Measurements from ENCODE around the gene PIEZO2.

PIEZO2 gene

DNA sequence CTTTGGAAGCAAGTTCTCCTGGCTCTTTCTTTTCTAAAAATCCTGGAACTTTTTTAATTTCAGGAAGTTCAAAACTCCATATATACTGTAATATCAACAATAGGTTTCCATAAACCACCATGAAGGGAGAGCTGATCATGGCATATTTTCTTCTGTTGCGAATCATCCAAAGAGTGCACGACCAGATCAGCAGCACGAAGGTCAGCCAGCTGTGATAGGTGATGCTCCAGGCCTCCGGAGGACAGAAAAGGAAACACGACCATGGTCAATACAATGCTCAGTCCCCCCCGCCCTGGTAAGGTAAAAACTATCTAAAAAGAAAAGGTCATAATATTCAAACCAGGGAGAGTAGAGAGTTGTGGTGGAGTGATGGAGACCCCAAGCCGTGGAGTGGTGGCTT, 354.6 kb downstream of the PIEZO2 start:
- no peak overlapping the region for H3K4me3 ChIP-seq (ENCODE audit: low read length)
- TF ChIP-seq ZNF274 (IDR thresholded peaks at IDR 0.05; ENCODE audit: low read depth, low read length) = no peak

DNA sequence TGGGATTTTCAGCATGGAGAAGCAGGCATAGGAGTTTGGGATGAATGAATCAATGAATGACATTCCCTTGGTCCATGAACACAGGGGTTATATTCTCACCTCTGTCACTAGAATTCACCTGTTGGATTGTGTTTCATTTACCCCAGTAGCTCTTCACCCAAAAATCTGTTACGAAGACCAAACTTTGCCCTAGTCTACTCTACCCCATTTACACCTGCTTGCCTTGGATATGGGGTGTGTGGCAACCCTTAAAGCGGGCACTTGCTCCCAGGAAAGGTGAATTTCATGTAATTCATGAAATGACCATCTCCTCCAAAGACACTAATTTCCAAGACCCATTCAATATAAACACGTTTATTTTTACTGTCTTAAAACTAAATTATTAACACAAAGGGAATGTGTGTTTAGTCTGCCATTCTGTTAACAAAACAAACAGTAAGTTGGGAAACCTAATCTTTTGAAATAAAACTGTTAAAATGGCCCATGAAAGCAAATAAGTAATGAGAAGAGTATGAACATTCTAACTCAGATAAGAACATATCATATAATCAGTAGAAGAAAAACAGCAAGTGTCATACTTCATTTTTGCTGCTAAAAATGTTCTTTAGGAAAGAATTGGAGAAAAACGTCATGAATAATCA, 355.5 kb downstream of the PIEZO2 start:
- H3K4me3 ChIP-seq (ENCODE audit: low read length) = no peak overlapping the region
- TF ChIP-seq ZNF274 (IDR thresholded peaks at IDR 0.05; ENCODE audit: low read depth, low read length) = no peak

DNA sequence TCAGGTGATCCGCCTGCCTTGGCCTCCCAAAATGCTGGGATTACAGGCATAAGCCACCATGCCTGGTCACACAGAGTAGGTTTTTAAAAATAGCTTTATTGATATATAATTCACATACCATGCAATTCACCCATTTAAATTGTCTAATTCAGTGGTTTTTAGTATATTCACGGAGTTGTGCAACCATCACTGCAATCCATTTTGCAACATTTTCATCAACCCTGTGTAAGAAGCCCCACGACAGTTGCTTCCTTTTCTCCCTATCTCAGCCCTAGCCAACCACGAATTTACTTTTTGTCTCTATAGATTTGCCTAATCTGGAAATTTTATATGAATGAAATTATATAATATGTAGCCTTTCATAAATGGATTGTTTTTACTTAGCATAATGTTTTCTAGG, 357.2 kb downstream of the PIEZO2 start:
- H3K4me3 ChIP-seq (ENCODE audit: low read length) = no peak overlapping the region
- TF ChIP-seq ZNF274 (IDR thresholded peaks at IDR 0.05; ENCODE audit: low read depth, low read length) = no peak

DNA sequence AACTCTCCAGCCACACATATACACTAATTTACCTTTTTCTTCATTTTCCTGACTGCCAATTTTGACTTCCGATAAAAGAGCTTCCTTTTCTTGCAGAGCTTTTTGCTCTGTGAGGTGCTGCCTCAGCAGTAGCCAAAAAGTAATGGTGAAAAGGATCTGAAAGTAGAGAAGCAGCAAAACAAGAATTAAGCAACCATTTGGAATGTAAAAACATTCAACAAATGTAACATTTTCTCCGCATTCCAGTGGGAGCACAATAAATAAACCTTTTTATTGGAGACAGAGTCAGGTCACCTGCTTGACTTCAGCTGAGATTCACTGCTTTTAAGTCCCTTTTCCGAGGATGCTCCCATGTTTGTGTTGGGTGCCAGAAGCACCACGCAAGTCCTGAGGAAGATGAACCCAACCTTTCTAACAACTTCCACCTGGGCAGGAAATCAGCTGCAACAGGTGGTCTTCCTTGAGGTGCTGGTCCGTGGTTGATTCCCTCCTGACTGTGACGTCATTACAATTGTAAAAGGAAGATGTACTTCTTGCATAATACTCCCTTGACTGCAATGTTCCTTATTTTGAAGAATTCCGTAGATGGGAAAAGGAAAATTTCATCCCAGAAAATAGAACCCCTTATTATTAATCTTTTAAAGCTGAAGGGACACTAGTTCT, 358.1 kb downstream of the PIEZO2 start:
- TF ChIP-seq ZNF274 (IDR thresholded peaks at IDR 0.05; ENCODE audit: low read depth, low read length) = no peak
- no peak overlapping the region for H3K4me3 ChIP-seq (ENCODE audit: low read length)

DNA sequence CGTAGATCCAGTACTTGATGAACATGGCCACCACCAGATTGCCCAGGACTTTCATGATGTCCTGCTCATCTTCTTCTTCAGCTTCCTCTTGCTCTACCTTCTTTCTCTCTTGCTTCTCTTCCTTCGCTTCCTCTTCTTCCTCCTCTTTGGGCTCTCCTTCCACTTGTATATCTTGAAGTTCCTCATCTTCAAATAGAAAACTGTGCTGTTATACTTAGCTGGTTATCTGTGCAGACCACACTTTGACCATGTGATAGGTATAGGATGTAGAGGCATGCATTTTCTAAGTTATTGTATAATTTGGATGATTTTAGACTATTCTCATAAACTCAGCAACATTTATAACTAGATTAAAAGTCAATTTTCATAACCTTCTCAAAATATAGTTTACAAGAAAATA, 360.2 kb downstream of the PIEZO2 start:
- TF ChIP-seq ZNF274 (IDR thresholded peaks at IDR 0.05; ENCODE audit: low read depth, low read length) = no peak
- H3K4me3 ChIP-seq (ENCODE audit: low read length) = no peak overlapping the region

DNA sequence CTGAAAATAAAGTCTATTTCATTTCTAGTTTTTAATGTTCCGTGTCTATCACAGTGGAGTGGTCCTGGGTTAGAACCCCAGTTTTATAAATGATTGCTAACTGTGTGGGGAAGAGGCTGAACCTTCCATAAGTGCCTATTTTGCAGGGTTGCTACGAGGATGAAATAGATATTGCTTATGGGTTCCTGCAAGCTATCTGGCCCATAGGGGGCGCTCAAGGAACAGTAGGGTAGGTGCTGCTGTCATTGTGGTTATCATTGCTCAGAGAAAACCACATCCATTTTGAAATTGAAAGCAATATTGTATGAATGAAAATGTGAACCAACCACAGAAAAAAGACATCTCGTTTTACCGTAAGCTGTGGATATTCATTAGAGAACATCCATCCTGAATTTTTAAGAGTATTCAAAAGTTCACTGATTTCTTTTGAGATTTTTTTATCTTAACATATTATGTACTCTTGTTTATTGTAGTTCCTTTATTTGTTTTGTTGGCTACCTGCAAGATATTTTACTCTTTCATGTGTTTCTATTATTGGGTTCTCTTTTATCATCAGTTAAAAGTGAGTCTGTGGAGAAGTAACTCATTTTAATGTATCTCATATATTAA, 362.0 kb downstream of the PIEZO2 start:
- TF ChIP-seq ZNF274 (IDR thresholded peaks at IDR 0.05; ENCODE audit: low read depth, low read length) = no peak
- H3K4me3 ChIP-seq (ENCODE audit: low read length) = no peak overlapping the region

DNA sequence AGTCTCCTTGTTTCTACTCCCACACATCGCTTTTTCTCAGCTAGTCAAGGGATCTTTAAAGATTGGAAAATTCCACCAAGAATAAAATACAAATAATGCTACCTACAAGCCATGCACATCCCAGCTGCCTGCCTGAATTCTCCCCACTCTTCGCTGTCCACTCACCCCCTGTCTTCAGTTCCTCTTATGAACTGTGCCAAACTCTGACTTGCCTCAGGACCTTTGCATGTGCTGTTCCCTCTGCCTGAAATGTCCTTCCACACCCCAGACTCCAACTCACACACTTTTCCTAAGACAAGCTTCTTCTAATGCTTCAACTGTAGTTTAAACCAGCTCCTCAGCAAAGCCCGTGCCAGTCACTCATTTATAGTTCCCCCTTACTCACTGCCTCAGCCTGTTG, 363.6 kb downstream of the PIEZO2 start:
- no peak overlapping the region for H3K4me3 ChIP-seq (ENCODE audit: low read length)
- TF ChIP-seq ZNF274 (IDR thresholded peaks at IDR 0.05; ENCODE audit: low read depth, low read length) = no peak

DNA sequence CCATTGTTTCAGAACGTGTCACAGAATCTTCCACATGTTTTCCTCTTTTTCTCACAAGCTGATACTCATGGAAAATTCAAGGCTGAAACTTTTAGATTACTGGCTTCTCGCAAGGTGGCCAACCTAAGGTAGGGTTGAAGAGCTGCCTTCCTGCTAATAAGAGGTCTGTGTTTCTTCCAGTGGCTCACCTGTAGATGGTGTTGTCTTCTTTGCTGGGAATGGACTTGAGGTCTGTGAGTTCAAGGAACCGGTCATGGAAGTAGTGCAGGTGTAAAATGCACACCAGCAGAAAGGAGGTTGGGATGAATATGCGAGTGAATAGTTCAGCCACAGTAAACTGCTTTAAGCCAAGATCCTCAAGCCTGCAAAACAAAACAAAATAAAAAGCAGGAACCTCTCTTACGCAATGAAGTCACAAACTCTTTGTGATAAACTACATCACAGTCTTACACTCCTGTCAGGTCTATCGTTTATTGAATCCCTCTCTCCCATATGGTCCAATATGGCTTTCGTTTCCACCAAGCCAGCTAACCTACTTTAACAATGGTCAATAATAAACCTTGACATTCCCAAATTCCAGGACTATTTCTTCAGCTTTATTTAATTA, 364.7 kb downstream of the PIEZO2 start:
- TF ChIP-seq ZNF274 (IDR thresholded peaks at IDR 0.05; ENCODE audit: low read depth, low read length) = no peak
- no peak overlapping the region for H3K4me3 ChIP-seq (ENCODE audit: low read length)

DNA sequence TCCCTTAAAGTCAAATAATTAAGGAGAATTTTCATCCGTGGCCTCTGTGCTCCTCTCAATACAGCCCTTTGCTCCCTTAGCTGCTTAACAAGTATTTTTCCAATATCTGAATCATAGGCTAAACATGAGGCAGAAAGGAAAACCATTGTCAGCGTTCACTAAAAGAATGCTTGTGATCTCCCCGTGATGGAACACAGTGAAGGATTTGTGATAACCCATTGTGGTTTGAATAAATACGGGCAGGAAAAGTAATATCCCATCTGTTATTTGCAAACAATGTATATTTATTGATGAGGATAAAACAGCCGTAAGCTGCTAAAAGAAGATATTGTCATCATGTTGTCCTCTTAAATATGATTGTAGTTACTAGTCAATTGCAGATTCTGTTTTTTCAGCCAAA, 365.4 kb downstream of the PIEZO2 start:
- H3K4me3 ChIP-seq (ENCODE audit: low read length) = no peak overlapping the region
- TF ChIP-seq ZNF274 (IDR thresholded peaks at IDR 0.05; ENCODE audit: low read depth, low read length) = no peak

DNA sequence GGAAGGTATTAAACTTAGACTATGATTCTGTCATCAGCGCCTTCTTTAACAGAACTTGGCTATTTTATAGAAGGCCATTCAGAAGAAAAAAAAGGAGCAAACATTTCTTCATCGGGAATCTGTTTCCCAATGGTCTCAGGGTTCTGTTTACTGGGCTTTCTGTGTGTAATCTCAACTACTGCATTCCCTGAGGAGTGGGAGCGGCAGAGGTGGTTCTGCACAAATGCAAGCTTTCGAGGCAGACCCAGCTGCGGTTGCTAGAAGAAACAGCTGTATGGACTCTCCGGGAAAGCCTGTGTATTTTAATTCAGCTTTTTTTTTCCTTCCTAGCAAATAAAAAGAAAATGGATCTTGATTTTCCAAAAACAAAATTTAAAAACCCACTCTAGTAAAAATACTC, 372.9 kb downstream of the PIEZO2 start:
- H3K4me3 ChIP-seq (ENCODE audit: low read length) = no peak overlapping the region
- TF ChIP-seq ZNF274 (IDR thresholded peaks at IDR 0.05; ENCODE audit: low read depth, low read length) = no peak

DNA sequence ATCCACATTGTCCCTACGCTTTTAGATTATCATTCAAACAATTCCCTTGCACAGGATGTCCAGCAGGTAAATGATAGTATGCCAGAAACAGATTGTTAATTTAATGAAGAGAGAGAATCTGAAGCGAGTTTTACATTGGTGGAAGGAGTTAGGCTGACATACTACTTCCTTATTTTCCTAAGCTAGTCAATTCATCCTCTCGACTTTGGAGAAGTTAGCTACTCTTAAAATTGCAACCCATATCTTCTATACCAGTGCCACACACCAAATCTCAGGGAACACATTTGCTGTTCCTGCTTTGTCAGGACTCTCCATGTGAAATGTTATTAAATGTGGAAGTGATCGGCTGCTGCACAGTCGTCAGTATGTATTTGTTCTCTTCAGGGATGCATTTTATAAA, 374.3 kb downstream of the PIEZO2 start:
- no peak for TF ChIP-seq ZNF274 (IDR thresholded peaks at IDR 0.05; ENCODE audit: low read depth, low read length)
- H3K4me3 ChIP-seq (ENCODE audit: low read length) = no peak overlapping the region

DNA sequence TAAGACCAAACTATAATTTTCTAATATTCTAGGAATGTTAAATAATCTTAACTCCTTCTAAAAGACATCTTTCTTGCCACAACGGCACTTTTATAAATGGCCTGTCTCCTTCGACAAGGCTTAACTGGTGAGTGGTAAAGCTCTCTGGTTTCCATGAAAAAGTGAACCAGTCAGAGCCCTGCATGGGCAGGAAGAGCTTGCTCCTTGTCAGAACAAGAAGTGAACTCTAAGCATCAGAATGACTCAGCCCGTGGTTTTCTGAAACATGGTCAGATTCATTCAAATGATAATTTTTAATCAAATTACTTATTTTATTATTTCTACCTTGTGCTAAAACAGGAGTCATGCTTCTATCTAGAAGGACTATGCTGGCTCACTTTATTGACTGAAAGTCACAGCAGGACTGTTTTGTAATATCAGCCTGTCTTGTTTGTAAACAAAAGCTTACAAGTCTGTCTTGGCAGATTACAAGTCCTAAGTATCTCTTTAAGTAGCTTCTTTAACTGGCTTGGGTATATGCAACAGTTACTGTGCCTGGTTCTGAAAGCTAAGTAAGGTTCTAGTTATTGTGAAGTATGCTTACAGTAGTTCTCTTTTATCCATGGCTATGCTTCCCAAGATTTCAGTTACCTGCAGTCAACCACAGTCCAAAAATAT, 378.2 kb downstream of the PIEZO2 start:
- H3K4me3 ChIP-seq (ENCODE audit: low read length) = no peak overlapping the region
- no peak for TF ChIP-seq ZNF274 (IDR thresholded peaks at IDR 0.05; ENCODE audit: low read depth, low read length)

DNA sequence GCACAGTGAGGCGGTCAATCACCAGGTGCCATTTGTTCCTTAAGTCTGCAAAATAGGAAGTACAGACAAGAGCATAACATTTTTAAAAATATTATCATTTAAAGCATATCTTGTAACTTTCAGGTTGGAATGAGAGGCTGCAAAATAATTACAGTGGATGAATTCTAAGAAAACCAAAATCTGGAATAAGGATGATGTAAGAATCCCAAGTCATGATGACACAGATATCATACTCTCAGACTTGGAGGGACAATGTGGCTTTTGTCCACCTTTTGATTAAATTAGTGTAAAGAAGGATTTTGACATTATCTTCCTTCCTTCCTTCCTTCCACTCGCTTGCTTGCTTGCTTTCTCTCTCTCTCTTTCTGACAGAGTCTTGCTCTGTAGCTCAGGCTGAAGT, 379.1 kb downstream of the PIEZO2 start:
- H3K4me3 ChIP-seq (ENCODE audit: low read length) = no peak overlapping the region
- no peak for TF ChIP-seq ZNF274 (IDR thresholded peaks at IDR 0.05; ENCODE audit: low read depth, low read length)

DNA sequence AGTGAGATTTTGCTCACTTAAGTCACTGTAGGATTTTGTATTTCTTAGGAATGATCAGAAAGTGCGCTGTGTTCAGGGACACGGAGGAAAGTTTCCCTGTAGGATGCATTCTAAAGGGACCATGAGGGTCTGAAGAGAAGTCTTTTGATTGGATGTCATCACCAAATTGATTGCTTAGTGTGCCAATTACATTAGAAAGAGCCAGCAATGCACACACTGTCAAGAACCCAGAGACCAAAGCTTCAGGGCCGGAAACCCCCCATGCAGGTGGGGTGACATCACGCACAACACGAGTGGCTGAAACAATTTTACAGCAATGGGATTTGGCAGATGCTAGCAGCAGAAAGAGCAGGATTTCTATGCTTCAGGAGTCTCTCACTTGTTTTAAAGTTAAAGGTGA, 381.1 kb downstream of the PIEZO2 start:
- H3K4me3 ChIP-seq (ENCODE audit: low read length) = no peak overlapping the region
- no peak for TF ChIP-seq ZNF274 (IDR thresholded peaks at IDR 0.05; ENCODE audit: low read depth, low read length)

Data from GM08714 (cell line).